ENCODE measurements around the gene ELFN1. TPM values are rescaled to one million over a fixed set of nuclear protein-coding genes. Genes with fewer than 3 reads are reported as not detected.

The ELFN1 gene
- total and polyA plus RNA-seq, 2 donors (not counting 3 experiments of a cell fraction or from before 2014, with no cell fraction given) = 0.37 to 1.0 TPM

DNA sequence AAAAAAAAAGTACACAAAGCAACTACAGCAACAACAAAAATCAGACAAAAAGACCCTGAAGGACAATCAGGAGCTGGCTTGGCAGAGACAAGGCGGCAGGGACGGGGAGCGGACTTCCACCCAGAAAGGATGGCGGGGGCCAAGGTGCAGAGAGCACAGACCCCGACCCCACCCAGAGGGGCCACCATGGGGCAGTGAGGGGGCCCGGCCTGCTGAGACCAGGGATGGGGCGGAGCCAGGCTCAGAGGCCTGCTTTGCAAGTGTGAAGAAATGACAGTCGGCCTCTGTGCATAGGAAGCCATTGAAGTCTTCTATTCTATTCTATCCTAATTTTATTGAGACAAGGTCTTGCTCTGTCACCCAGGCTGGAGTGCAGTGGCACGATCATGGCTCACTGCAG, 82.0 kb downstream of the ELFN1 start:
- no peaks in the 10 kb centered on the region for H3K9me3 ChIP-seq (replicated peaks; ENCODE audit: control insufficient read depth, insufficient read depth, low read length)
- intact Hi-C loops (cut with micrococcal nuclease) = no loop called here
- H3K27me3 ChIP-seq (ENCODE audit: control insufficient read depth in 2 of 2, insufficient read depth in 2 of 2, low read length in 2 of 2) = peaks cover 0 to 5% of the 10 kb centered on the region in 2 experiments
- H3K79me2 ChIP-seq (ENCODE audit: control insufficient read depth, insufficient read depth, low read length) = no peaks in the 10 kb centered on the region
- dilution Hi-C loops (cut with MboI; ENCODE audit: extremely low pct_ligation_motif_present, low sequenced_read_pairs) = no loop called here
- no peak overlapping the region for H3K27ac ChIP-seq (ENCODE audit: insufficient read depth, low read depth, low read length)
- no TSS peak for BruUV-seq (replicated peaks)
- ChIA-PET CTCF (no interaction called here), POLR2A (no interaction called here)
- no peak for DNase-seq (ENCODE audit: low read depth, low spot score)
- H3K4me2 ChIP-seq (ENCODE audit: insufficient read depth, low read length) = no peak overlapping the region
- no peaks in the 10 kb centered on the region for H3K4me1 ChIP-seq (ENCODE audit: control insufficient read depth, extremely low read depth, insufficient read depth, low read length)
- FAIRE-seq = no peak
- no peaks in the 10 kb centered on the region for H3K9me1 ChIP-seq (replicated peaks; ENCODE audit: control insufficient read depth, extremely low read depth, insufficient read depth, low read length)
- H3K36me3 ChIP-seq (ENCODE audit: control insufficient read depth in 2 of 2, extremely low read depth in 1 of 2, insufficient read depth in 2 of 2, low read length in 2 of 2) = no peaks in the 10 kb centered on the region
- H4K20me1 ChIP-seq (replicated peaks; ENCODE audit: control insufficient read depth, extremely low read depth, insufficient read depth, low read length) = no peaks in the 10 kb centered on the region
- TF ChIP-seq POLR2A (IDR thresholded peaks at IDR 0.05; ENCODE audit: low read depth, low read length) = no peak
- TF ChIP-seq, protein P1, sequence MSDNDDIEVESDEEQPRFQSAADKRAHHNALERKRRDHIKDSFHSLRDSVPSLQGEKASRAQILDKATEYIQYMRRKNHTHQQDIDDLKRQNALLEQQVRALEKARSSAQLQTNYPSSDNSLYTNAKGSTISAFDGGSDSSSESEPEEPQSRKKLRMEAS (IDR thresholded peaks at IDR 0.05; ENCODE audit: insufficient read depth, insufficient read length) = no peak
- no peak for TF ChIP-seq FOS (IDR thresholded peaks at IDR 0.05; ENCODE audit: borderline replicate concordance, insufficient read depth, low read length)
- TF ChIP-seq, protein P2, sequence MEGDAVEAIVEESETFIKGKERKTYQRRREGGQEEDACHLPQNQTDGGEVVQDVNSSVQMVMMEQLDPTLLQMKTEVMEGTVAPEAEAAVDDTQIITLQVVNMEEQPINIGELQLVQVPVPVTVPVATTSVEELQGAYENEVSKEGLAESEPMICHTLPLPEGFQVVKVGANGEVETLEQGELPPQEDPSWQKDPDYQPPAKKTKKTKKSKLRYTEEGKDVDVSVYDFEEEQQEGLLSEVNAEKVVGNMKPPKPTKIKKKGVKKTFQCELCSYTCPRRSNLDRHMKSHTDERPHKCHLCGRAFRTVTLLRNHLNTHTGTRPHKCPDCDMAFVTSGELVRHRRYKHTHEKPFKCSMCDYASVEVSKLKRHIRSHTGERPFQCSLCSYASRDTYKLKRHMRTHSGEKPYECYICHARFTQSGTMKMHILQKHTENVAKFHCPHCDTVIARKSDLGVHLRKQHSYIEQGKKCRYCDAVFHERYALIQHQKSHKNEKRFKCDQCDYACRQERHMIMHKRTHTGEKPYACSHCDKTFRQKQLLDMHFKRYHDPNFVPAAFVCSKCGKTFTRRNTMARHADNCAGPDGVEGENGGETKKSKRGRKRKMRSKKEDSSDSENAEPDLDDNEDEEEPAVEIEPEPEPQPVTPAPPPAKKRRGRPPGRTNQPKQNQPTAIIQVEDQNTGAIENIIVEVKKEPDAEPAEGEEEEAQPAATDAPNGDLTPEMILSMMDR (IDR thresholded peaks at IDR 0.05; ENCODE audit: extremely low read depth in 1 of 2, insufficient read depth in 1 of 2, low read depth in 1 of 2, low read length in 2 of 2) = no peak
- TF ChIP-seq EZH2 (IDR thresholded peaks at IDR 0.05; ENCODE audit: borderline replicate concordance, low read depth, low read length, severe bottlenecking) = no peak
- TF ChIP-seq MYC (IDR thresholded peaks at IDR 0.05; ENCODE audit: low read depth, low read length) = no peak
- TF ChIP-seq POLR2AphosphoS5 (IDR thresholded peaks at IDR 0.05; ENCODE audit: insufficient read depth, low read depth, low read length) = no peak
- no peak for TF ChIP-seq JUN (IDR thresholded peaks at IDR 0.05; ENCODE audit: borderline replicate concordance, insufficient read depth, insufficient read length, low read depth)
- no peak for TF ChIP-seq GATA2 (IDR thresholded peaks at IDR 0.05; ENCODE audit: insufficient read depth, insufficient read length, low read depth, low read length)
- no peak overlapping the region for H3K4me3 ChIP-seq (replicated peaks in 1 of 3; ENCODE audit: insufficient read depth in 1 of 3, low read depth in 1 of 3, low read length in 3 of 3)
- H3K9ac ChIP-seq (replicated peaks; ENCODE audit: extremely low read depth, insufficient read depth, low read length) = no peak overlapping the region
- no peak overlapping the region for H2AFZ ChIP-seq (ENCODE audit: low read depth, low read length)

Data from endothelial cell of umbilical vein (primary cell).